Activated CD4-positive, alpha-beta T cell treated with anti-CD3 and anti-CD28 coated beads, Interleukin-2, amount 50 U/mL, for 16 hours (primary cell): ENCODE measurements around the gene ADM5.

Experiments used
- DNase-seq: peaks from one replicate; pipeline ENCODE4 v3.0.0-alpha.2; 2020

The ADM5 gene

GRCh38 chr19:49658566-49659442 is 30.6 kb upstream of the ADM5 start:
- no peak for DNase-seq

- DNase-seq = no peak
Measured at GRCh38 chr19:49660338-49660961, 28.9 kb upstream of the ADM5 start.

GRCh38 chr19:49662011-49662410 is 27.4 kb upstream of the ADM5 start:
- no peak for DNase-seq

- DNase-seq = no peak
Measured at GRCh38 chr19:49663224-49663623, 26.2 kb upstream of the ADM5 start.

GRCh38 chr19:49664171-49665035 is 25.0 kb upstream of the ADM5 start:
- peak; percentile 90 for DNase-seq

GRCh38 chr19:49665036-49665350 is 24.4 kb upstream of the ADM5 start:
- DNase-seq = no peak

GRCh38 chr19:49665351-49666119 is 23.9 kb upstream of the ADM5 start, which contains the start of the genes BCL2L12 and IRF3:
Gene BCL2L12, plus strand, starts transcription at chr19:49665933. Its CDS starts 760 bp downstream, at chr19:49666693.
Gene IRF3, minus strand, starts transcription at chr19:49665857. Its CDS starts 1,019 bp downstream, at chr19:49664838.
- DNase-seq = peak; percentile 99

- DNase-seq = no peak
Measured at GRCh38 chr19:49666120-49666444, 23.3 kb upstream of the ADM5 start.

- DNase-seq = no peak
Measured at GRCh38 chr19:49667473-49667872, 21.9 kb upstream of the ADM5 start.

- no peak for DNase-seq
Measured at GRCh38 chr19:49669516-49669915, 19.9 kb upstream of the ADM5 start.

- peak; percentile 77 for DNase-seq
Measured at GRCh38 chr19:49672131-49672919, 17.1 kb upstream of the ADM5 start.

GRCh38 chr19:49676136-49676783 is 13.1 kb upstream of the ADM5 start:
- DNase-seq = peak; percentile 81

GRCh38 chr19:49676784-49677230 is 12.6 kb upstream of the ADM5 start:
- peak; percentile 100 for DNase-seq

- peak; percentile 50 for DNase-seq
Measured at GRCh38 chr19:49677231-49677900, 12.0 kb upstream of the ADM5 start, which contains the start of gene PRMT1. Gene PRMT1, plus strand, starts transcription at chr19:49677271. Its CDS starts 10 bp downstream, at chr19:49677281.

GRCh38 chr19:49677901-49678674 is 11.3 kb upstream of the ADM5 start:
- DNase-seq = peak; percentile 84

GRCh38 chr19:49678985-49679770 is 10.2 kb upstream of the ADM5 start:
- no peak for DNase-seq

GRCh38 chr19:49679771-49680413 is 9.5 kb upstream of the ADM5 start:
- DNase-seq = no peak
